Measurements from ENCODE around the gene SRBD1. TPM values are rescaled to one million over a fixed set of nuclear protein-coding genes. Genes with fewer than 3 reads are reported as not detected.

SRBD1 gene
- total and polyA plus RNA-seq, 9 donors, result 4.8 to 34.8 (median 15.9) TPM

- no peaks in the 10 kb centered on the region for H3K9me3 ChIP-seq
- H3K27me3 ChIP-seq, result no peaks in the 10 kb centered on the region
- H3K4me1 ChIP-seq (ENCODE audit: insufficient read depth), result no peaks in the 10 kb centered on the region
- H3K27ac ChIP-seq, result no peak overlapping the region
- intact Hi-C loops (cut with DNase I), result loop anchor here in 1 of 4 donors (5.0 kb wide), 1 partner anchor 1202 kb away; no protein-coding TSS in a partner anchor
- H3K36me3 ChIP-seq, result no peaks in the 10 kb centered on the region
- no peak for TF ChIP-seq CTCF (IDR thresholded peaks at IDR 0.05)
- no peak for TF ChIP-seq POLR2A (IDR thresholded peaks at IDR 0.05)
- TF ChIP-seq EP300 (IDR thresholded peaks at IDR 0.05), result no peak
- no peak overlapping the region for H3K4me3 ChIP-seq
- no peak for DNase-seq
These were observed 216.9 kb downstream of the SRBD1 start for GRCh38 chr2:45394216-45394615.

GRCh38 chr2:45391866-45392265 is 219.2 kb downstream of the SRBD1 start:
- Histone ChIP-seq H3K9me3 (no peaks in the 10 kb centered on the region), H3K36me3 (no peaks in the 10 kb centered on the region), H3K27me3 (no peaks in the 10 kb centered on the region), H3K27ac (no peak overlapping the region), H3K4me3 (no peak overlapping the region), H3K4me1 (ENCODE audit: insufficient read depth) (no peaks in the 10 kb centered on the region)
- DNase-seq, result no peak
- TF ChIP-seq EP300 (IDR thresholded peaks at IDR 0.05) (no peak), CTCF (IDR thresholded peaks at IDR 0.05) (no peak), POLR2A (IDR thresholded peaks at IDR 0.05) (no peak)
- intact Hi-C loops (cut with DNase I), result loop anchor here in 1 of 4 donors (5.0 kb wide), 1 partner anchor 1200 kb away; no protein-coding TSS in a partner anchor

GRCh38 chr2:45390861-45391260 is 220.2 kb downstream of the SRBD1 start:
- Histone ChIP-seq H3K27ac (no peak overlapping the region), H3K4me3 (no peak overlapping the region), H3K27me3 (no peaks in the 10 kb centered on the region), H3K4me1 (ENCODE audit: insufficient read depth) (no peaks in the 10 kb centered on the region), H3K9me3 (no peaks in the 10 kb centered on the region), H3K36me3 (no peaks in the 10 kb centered on the region)
- WGBS, 3 donors, result 78 to 92% (median 89%) methylated on average over 3 of the region's 3 CpGs
- TF ChIP-seq EP300 (IDR thresholded peaks at IDR 0.05) (no peak), CTCF (IDR thresholded peaks at IDR 0.05) (no peak), POLR2A (IDR thresholded peaks at IDR 0.05) (no peak)
- no peak for DNase-seq
- intact Hi-C loops (cut with DNase I), result loop anchor here in 1 of 4 donors (5.0 kb wide), 1 partner anchor 1199 kb away; no protein-coding TSS in a partner anchor

GRCh38 chr2:45390441-45390840 is 220.6 kb downstream of the SRBD1 start:
- DNase-seq, result no peak
- Histone ChIP-seq H3K4me3 (no peak overlapping the region), H3K27me3 (no peaks in the 10 kb centered on the region), H3K4me1 (ENCODE audit: insufficient read depth) (no peaks in the 10 kb centered on the region), H3K9me3 (no peaks in the 10 kb centered on the region), H3K27ac (no peak overlapping the region), H3K36me3 (no peaks in the 10 kb centered on the region)
- intact Hi-C loops (cut with DNase I), result loop anchor here in 1 of 4 donors (5.0 kb wide), 1 partner anchor 1198 kb away; no protein-coding TSS in a partner anchor
- 61 to 76% (median 65%) methylated on average over 2 of the region's 2 CpGs for WGBS, 3 donors
- TF ChIP-seq EP300 (IDR thresholded peaks at IDR 0.05), result no peak

GRCh38 chr2:45388541-45389100 is 222.4 kb downstream of the SRBD1 start:
- 82 to 90% (median 88%) methylated on average over 4 of the region's 4 CpGs for WGBS, 3 donors
- TF ChIP-seq EP300 (IDR thresholded peaks at IDR 0.05) (no peak), POLR2A (IDR thresholded peaks at IDR 0.05) (no peak), CTCF (IDR thresholded peaks at IDR 0.05) (no peak)
- Histone ChIP-seq H3K27ac (no peak overlapping the region), H3K36me3 (no peaks in the 10 kb centered on the region), H3K4me3 (no peak overlapping the region), H3K4me1 (ENCODE audit: insufficient read depth) (no peaks in the 10 kb centered on the region), H3K9me3 (no peaks in the 10 kb centered on the region), H3K27me3 (no peaks in the 10 kb centered on the region)
- DNase-seq, result no peak
- intact Hi-C loops (cut with DNase I), result no loop called here
